Body of pancreas (tissue), 4 donors: ENCODE measurements around the gene LRRIQ1.

ENCODE experiments used
- POLR2A ChIP-seq, 3 donors: fragments of 450-650 bp; IDR thresholded peaks; one replicate each; pipeline ENCODE4 v1.6.1; 2016; ENCODE audit warnings: antibody characterized with exemption in 3 of 3, mild to moderate bottlenecking in 2 of 3
- TF ChIP-seq, protein P1 (sequence below), 7 experiments: fragments of 450-650 bp in 4 of 7; fragments of 200-600 bp in 3 of 7; sonication (generic) in 3 of 7; IDR thresholded peaks; one replicate each; pipeline ENCODE4 v1.5.1; 2016 to 2019; ENCODE audit warnings: antibody characterized with exemption in 7 of 7

DNA sequence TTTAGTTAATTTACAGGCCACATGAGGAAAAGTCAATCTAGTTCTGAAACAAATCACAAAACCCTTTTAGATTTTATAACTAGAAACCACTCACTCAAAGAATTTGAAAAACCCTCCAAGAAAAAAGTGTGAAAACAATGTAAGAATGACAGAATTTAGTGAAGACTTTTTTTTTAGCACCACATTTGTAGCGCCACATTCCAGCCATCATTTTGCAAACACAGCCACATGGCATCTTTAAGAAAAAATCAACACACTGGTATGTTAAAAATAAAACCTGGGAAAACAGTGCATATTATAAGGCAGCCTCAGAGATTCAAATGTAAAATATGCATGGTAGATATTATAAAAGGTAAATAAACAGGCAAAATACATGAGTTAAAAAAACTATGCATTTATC, 221.5 kb downstream of the LRRIQ1 start:
- TF ChIP-seq POLR2A (IDR thresholded peaks at IDR 0.05): no peak
- TF ChIP-seq, protein P1, sequence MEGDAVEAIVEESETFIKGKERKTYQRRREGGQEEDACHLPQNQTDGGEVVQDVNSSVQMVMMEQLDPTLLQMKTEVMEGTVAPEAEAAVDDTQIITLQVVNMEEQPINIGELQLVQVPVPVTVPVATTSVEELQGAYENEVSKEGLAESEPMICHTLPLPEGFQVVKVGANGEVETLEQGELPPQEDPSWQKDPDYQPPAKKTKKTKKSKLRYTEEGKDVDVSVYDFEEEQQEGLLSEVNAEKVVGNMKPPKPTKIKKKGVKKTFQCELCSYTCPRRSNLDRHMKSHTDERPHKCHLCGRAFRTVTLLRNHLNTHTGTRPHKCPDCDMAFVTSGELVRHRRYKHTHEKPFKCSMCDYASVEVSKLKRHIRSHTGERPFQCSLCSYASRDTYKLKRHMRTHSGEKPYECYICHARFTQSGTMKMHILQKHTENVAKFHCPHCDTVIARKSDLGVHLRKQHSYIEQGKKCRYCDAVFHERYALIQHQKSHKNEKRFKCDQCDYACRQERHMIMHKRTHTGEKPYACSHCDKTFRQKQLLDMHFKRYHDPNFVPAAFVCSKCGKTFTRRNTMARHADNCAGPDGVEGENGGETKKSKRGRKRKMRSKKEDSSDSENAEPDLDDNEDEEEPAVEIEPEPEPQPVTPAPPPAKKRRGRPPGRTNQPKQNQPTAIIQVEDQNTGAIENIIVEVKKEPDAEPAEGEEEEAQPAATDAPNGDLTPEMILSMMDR (IDR thresholded peaks at IDR 0.05): no peak
